NCI-H2081 (cell line): Measurements from ENCODE around the gene LIME1.

Experiments used
- DNase-seq, 2 experiments: peaks; one replicate each; lab custom pipeline; 2025; lab: John Stamatoyannopoulos, UW

Gene LIME1

DNA sequence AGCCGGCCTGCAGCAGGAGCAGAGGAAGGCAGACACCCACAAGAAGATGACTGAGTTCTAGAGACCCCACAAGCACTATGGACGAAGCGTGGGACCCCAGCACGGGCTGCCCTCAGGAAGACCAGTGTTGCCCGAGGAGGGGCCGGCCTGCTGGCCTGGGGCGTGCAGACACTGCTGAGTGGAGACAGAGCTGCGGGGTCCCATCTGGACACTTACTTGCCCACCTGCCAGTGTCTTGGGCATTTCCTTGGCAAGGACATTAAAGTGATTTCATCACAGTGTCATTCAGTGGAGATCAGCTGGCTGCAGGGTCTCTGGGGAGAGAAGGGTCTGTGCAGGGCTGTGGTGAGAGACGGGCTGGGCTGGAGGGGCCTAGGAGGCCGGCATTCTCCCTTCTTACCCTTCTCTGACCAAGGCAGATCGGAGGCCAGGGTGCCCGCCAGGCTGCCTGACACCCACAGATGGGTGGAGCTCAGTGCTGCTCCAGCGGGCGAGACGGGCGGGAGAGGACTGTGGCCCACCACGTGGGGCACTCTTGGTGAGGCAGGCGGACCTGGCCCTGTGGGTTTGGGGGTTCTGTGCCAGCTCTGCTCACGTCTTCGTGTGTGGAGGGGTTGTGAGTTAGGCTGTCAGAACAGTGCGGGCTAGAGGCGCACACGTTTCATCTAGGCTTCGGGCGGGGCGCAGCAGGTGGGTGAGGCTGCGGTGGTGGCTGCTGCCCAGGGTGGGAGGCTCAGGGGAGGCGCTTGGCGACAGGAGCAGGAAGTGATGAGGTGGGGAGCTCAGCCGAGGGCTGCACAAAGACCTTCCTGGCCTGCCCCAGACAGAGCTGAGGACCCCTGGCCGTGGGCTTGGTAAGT, at the start of gene LIME1:
Gene LIME1, plus strand, starts transcription at position 806 of the 860 bp plus-strand sequence. CDS start 886 bp downstream, outside the sequence.
- no peak for DNase-seq

- DNase-seq = no peak
Observed at GRCh38 chr20:63687419-63688178, 48.9 kb upstream of the LIME1 start.

GRCh38 chr20:63688228-63689045, 48.0 kb upstream of the LIME1 start:
- no peak for DNase-seq

- DNase-seq = no peak
Observed at GRCh38 chr20:63689046-63690002, 47.1 kb upstream of the LIME1 start.

- DNase-seq = no peak
Observed at GRCh38 chr20:63690003-63690897, 46.2 kb upstream of the LIME1 start.

DNA sequence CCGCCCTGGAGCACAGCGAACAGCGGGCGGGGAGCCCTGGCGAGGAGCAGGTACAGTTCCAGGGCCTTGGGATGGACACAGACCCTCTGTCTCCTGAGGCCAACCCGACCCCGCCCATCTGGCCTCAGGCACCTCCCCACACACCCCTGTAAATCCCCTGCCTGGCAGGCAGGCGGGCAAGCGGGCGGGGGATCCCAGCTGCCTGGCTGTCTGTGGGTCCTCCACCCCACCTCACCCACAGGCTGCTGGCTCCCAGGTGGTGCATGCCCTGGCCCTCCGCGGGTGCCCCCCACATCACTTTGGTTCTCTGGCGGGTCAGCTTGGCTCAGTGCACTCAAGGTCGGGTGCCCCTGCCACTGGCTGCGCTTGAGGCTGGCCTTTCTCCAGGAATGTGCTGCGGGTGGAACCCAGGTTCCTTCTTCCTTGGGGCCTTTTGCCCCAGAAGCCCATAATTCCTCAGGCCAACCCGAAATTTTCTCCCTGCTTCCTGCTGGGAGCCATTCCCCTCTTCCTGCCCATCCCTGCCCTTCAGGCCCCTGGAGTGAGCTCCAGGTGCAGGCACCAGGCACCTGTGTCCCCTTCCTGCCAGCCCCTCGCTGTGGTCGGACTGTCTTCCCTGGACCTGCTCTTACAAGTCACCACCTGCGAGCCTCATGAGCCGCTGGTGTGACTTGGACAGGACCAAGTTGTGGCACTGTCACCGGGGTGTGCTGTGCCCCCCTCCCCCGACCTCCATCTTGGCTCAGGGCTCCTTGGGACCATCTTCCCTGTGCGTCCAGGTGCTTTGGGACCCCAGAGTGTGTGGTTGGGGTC, 45.4 kb upstream of the LIME1 start:
- DNase-seq = no peak

DNA sequence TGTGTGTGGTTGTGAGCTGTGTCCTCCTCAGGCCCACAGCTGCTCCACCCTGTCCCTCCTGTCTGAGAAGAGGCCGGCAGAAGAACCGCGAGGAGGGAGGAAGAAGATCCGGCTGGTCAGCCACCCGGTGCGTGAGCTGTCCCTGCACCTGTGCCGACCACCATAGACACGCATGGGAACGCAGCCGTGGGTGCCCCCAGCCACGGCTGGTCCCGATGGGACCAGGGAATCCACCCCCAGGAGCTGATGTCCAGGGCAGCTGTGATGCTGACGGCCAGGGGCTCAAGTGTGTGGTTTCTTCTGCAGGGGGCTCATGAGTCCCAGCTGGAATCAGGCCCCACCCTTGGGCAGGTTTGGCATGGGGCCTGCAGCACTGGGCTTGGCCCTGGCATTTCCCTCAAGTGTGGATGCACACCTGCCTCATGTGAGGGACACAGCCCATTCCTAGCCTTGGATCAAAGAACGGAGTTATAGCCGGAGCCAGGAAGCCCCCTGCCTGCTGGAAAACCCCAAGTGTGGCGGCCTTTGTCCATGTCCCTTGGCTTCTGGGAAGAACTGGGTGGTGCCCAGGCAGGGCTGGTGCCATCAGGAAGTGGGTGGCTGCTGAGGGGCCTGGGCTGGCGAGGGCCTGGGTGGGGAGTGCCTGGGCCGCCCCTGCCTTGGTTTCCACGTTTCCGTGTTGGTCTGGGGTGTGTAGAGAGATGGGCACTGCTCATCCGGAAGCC, 44.6 kb upstream of the LIME1 start:
- no peak for DNase-seq

DNA sequence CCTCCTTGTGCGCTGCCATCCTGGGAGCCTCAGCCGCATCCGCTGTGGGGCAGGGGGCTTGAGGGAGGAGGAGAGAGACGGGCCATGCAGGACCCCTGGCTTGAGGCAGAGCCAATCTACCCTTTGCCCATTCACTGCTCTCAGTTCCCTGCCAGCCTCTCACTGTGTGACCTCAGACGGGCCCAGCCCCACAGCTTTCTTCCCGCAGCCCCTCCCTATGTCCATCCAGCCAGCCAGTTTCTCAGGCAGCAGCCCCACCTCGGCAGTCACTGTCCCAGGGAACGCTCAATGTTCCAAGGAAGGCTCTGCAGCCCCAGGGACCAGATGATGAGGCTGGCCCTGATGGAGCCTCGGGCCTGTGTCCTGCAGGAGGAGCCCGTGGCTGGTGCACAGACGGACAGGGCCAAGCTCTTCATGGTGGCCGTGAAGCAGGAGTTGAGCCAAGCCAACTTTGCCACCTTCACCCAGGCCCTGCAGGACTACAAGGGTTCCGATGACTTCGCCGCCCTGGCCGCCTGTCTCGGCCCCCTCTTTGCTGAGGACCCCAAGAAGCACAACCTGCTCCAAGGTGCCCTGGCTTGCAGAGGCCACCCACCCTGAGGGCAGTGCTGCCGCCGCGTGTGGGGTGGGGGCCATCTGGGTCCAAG, 43.9 kb upstream of the LIME1 start:
- no peak for DNase-seq

GRCh38 chr20:63693083-63693732, 43.3 kb upstream of the LIME1 start:
- no peak for DNase-seq

GRCh38 chr20:63693733-63694583, 42.5 kb upstream of the LIME1 start:
- no peak for DNase-seq

- DNase-seq = no peak
Observed at GRCh38 chr20:63694584-63695423, 41.7 kb upstream of the LIME1 start.

DNA sequence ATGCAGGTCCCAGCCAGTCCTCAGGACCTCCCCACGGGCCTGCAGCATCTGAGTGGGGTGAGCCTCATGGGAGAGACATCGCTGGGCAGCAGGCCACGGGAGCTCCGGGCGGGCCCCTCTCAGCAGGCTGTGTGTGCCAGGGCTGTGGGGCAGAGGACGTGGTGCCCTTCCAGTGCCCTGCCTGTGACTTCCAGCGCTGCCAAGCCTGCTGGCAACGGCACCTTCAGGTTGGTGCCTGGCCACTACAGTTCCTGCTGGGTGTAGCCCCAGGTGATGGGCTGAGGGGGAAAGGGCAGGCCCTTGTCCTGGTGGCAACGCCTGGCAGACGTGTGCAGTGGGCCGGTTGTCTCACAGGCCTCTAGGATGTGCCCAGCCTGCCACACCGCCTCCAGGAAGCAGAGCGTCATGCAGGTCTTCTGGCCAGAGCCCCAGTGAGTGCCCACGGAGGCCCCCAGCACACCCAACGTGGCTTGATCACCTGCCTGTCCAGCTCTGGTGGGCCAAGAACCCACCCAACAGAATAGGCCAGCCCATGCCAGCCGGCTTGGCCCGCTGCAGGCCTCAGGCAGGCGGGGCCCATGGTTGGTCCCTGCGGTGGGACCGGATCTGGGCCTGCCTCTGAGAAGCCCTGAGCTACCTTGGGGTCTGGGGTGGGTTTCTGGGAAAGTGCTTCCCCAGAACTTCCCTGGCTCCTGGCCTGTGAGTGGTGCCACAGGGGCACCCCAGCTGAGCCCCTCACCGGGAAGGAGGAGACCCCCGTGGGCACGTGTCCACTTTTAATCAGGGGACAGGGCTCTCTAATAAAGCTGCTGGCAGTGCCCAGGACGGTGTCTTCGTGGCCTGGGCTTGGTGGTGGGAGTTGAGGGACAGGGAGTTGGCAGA, 40.8 kb upstream of the LIME1 start:
- DNase-seq = no peak

DNA sequence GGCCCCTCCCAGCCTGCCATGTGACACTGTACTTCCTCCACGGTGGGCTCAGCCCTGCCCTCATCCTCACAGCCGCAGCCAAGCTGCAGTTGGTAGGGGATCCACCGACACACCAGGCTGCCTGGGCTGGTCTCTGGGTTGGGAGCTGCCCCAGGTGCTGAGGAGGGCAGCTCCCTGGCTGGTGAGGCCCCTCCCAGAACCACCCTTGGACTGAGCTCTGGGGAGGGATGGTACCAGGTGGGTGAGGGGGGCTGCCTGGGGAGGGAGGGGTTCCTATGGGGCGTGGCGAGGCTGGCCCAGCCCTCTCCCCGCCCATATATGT, 40.2 kb upstream of the LIME1 start:
- DNase-seq = no peak

GRCh38 chr20:63696628-63697356, 39.7 kb upstream of the LIME1 start, which contains the start of gene TNFRSF6B:
Gene TNFRSF6B (plus strand): TSS chr20:63696652. CDS start chr20:63696768, 116 bp downstream.
- no peak for DNase-seq
